IPS-18c (cell line): ENCODE results near the gene BCL2L15.

Source experiments
- H3K4me3 ChIP-seq: 2 replicates; pipeline ENCODE4 v1.7.0; 2013; ENCODE audit warnings: low read depth, mild to moderate bottlenecking, low read length, moderate library complexity; ENCODE audit not compliant: insufficient read depth
- H3K9me3 ChIP-seq: one replicate; pipeline ENCODE4 v1.6.1; 2013; ENCODE audit warnings: mild to moderate bottlenecking, low read length, moderate library complexity; ENCODE audit not compliant: control insufficient read depth, insufficient read depth

BCL2L15 gene

GRCh38 chr1:113887402-113888175, at the start of gene BCL2L15:
Gene BCL2L15 (minus strand): TSS chr1:113887581. CDS start chr1:113887375, 206 bp downstream.
- H3K9me3 ChIP-seq: no peaks in the 10 kb centered on the region
- no peak within 1 kb of the TSS for H3K4me3 ChIP-seq

GRCh38 chr1:113937146-113937545, 49.8 kb upstream of the BCL2L15 start:
- peaks cover 2% of the 10 kb centered on the region for H3K9me3 ChIP-seq
- no peak overlapping the region for H3K4me3 ChIP-seq

DNA sequence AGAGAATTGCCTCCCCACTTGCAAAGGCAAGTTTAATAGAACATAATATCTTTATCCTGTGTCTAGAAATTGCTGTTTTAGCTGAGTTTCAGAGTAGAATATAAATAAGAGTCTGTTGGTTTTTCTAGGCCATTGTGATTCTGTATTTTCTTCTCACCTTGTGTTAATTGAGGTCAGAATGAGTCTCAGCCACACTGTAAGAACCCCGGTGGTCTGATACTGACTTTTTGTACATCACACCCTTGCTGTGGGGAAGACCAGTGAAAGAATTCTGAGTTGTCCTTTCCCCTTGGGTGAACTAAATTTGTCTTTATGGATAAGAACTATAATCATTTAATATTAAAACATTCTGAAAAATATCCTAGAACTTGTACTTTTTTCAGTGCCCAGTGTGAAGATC, 48.6 kb upstream of the BCL2L15 start:
- Histone ChIP-seq H3K4me3 (no peak overlapping the region), H3K9me3 (peaks cover 2% of the 10 kb centered on the region)

- H3K4me3 ChIP-seq: no peak overlapping the region
- no peaks in the 10 kb centered on the region for H3K9me3 ChIP-seq
Measured at GRCh38 chr1:113935176-113935575, 47.8 kb upstream of the BCL2L15 start.

- no peak overlapping the region for H3K4me3 ChIP-seq
- no peaks in the 10 kb centered on the region for H3K9me3 ChIP-seq
Measured at GRCh38 chr1:113934511-113935055, 47.2 kb upstream of the BCL2L15 start.

- Histone ChIP-seq H3K4me3 (no peak overlapping the region), H3K9me3 (no peaks in the 10 kb centered on the region)
Measured at GRCh38 chr1:113934006-113934405, 46.6 kb upstream of the BCL2L15 start.

- Histone ChIP-seq H3K4me3 (no peak overlapping the region), H3K9me3 (no peaks in the 10 kb centered on the region)
Measured at GRCh38 chr1:113931451-113931851, 44.1 kb upstream of the BCL2L15 start.

GRCh38 chr1:113930499-113931161, 43.2 kb upstream of the BCL2L15 start:
- Histone ChIP-seq H3K4me3 (peak overlapping the region; percentile 85), H3K9me3 (no peaks in the 10 kb centered on the region)

DNA sequence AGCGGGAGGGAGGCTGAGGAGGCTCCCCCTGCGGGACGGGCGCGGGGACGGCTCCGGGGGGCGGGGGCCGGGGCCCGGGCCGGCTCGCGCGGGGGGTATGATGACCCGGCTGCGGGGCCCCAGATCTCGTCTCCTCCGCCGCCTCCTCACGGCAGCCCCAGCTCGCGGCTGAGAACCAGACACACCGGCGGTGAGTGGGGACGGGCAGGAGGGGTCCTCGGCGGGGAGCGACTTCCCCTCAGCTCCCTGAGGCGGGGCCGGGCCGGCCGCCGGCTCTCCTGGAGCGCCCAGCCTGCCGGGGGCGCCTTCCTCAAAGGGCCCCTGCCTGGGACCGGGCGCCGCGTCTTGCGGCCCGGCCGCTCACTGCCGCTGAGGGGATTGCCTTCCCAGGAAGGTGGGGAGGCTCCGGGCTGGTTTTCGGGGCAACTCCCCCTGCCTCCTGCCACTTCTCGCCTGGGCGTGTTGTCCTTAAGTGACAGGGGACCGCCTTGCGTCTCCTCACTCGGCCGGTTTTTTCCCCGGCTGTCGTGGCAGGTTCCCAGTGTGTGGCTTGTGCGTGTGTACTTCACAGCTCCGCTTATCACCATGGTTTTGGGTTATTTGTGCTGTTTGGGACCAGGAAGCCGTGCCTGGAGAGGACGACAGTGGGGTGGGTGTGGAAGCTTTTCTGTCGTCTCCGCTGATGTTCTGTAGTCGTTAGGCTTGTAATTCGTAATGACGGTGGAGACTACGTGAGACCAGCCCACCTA, 42.5 kb upstream of the BCL2L15 start:
- no peaks in the 10 kb centered on the region for H3K9me3 ChIP-seq
- peak overlapping the region; percentile 85 for H3K4me3 ChIP-seq

DNA sequence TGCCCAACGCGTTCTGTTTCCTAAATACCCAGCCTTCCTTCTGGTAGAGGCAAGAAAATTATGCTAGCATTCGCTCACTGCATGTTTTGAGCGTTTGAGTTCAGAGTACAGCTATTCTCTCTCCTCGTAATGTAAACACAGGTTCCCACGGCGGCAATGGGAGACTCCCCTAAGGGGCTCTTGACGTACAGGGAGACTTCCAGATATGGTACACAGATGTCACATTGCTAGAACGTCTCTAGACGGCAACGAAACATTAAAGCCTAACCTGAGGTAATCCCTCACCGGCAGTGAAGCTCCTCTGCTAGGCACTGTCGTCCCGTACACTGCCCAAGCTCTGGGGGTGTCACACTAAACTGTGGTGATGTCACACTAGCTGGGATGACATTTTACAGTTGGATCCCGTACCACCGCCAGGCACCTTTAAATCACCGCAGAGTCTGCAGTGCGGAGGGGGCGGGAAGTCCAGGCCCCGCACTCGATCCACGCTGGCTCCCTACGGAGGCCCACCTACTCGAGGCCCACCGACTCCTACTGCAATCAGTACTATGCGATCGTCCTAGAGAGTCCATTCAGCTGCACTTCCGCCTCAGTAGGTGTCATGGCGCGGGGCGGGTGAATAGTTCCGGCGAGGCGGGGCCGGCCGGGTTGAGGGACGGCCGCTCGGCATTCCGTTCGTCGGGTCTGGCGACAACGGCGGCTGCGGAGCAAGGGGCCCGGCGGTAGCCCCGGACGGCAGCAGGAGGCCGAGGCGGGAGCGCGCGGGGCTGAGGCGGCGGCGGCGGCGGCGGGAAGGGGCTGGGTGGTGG, 41.8 kb upstream of the BCL2L15 start, which contains the start of gene HIPK1:
Gene HIPK1 (plus strand): TSS at position 384 of the 809 bp plus-strand sequence.
- H3K9me3 ChIP-seq: no peaks in the 10 kb centered on the region
- peak within 1 kb of the TSS; percentile 85 for H3K4me3 ChIP-seq

GRCh38 chr1:113928187-113928930, 41.0 kb upstream of the BCL2L15 start:
- H3K4me3 ChIP-seq: peak overlapping the region; percentile 85
- no peaks in the 10 kb centered on the region for H3K9me3 ChIP-seq

DNA sequence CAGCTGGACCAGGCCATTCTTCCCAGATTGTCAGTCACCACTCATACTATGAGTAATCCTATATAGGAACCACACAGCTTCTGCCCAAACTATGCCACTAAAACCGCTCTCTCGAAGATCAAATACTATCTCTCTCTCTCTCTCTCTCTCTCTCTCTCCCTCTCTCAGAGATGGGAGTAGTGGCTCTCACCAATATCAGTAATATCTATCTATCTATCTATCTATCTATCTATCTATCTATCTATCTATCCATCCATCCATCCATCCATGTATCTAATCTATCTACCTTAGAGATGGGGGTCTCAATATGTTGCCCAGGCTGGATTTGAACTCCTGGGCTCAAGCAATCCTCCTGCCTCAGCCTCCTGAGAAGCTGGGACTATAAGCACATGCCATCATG, 37.1 kb upstream of the BCL2L15 start:
- Histone ChIP-seq H3K9me3 (no peaks in the 10 kb centered on the region), H3K4me3 (no peak overlapping the region)

- no peaks in the 10 kb centered on the region for H3K9me3 ChIP-seq
Measured at GRCh38 chr1:113922957-113923356, 35.6 kb upstream of the BCL2L15 start.

DNA sequence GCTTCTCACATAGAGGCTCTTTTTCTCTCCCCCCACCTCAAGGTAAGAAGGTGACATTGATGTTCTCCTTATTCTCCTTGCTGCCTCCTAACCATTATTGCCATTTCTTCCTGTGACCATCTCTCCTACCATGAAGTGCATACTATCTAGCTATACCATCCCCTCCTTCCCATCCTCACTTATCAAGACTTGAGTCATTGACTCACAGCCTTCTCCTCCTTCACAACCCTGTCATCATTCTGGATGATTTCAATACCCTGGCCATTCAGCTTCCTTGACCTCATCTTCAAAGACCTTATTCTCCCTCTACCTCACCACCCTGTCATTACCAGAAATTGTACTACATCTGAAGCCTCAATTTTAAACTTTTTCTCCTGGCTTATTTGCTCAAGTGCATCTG, 30.9 kb upstream of the BCL2L15 start:
- H3K4me3 ChIP-seq: no peak overlapping the region
- no peaks in the 10 kb centered on the region for H3K9me3 ChIP-seq

More at GRCh38 chr1:113922957-113923356, 35.6 kb upstream of the BCL2L15 start:
- no peak overlapping the region for H3K4me3 ChIP-seq

GRCh38 chr1:113917400-113918082, 30.2 kb upstream of the BCL2L15 start:
- Histone ChIP-seq H3K4me3 (no peak overlapping the region), H3K9me3 (no peaks in the 10 kb centered on the region)

DNA sequence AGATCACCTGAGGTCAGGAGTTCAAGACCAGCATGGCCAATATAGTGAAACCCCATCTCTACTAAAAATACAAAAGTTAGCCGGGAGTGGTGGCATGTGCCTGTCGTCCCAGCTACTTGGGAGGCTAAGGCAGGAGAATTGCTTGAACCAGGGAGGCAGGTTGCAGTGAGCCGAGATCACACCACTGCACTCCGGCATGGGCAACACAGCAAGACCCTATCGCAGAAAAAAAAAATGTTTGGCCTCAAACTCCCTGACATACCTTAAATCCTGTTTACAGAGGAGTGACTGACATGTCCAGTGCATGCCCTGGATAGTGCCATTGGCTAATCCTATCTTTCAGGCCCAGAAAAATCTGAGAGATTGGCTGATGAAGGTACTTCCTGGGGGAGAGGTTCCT, 29.6 kb upstream of the BCL2L15 start:
- Histone ChIP-seq H3K4me3 (no peak overlapping the region), H3K9me3 (no peaks in the 10 kb centered on the region)
